HepG2 (cell line): ENCODE data around the gene FCN3. TPM values are rescaled to one million over a fixed set of nuclear protein-coding genes. Genes with fewer than 3 reads are reported as not detected.

ENCODE experiments used
- ARID2 ChIP-seq: sonication (generic); formaldehyde crosslinking; IDR thresholded peaks from 2 replicates; pipeline ENCODE4 v1.8.1; 2022; ENCODE audit warnings: mild to moderate bottlenecking, missing genetic modification reagents, borderline replicate concordance
- ARID4A ChIP-seq: sonication (generic); formaldehyde crosslinking; IDR thresholded peaks from 2 replicates; pipeline ENCODE4 v1.5.0; 2020; ENCODE audit warnings: mild to moderate bottlenecking, missing genetic modification reagents, borderline replicate concordance
- HINFP ChIP-seq: sonication (generic); formaldehyde crosslinking; IDR thresholded peaks from 2 replicates; pipeline ENCODE4 v1.4.0; 2020; ENCODE audit warnings: low read depth, mild to moderate bottlenecking, missing genetic modification reagents
- NFRKB ChIP-seq: fragments of 450-650 bp; IDR thresholded peaks from 2 replicates; pipeline ENCODE4 v1.6.1; 2017
- POGK ChIP-seq: sonication (generic); formaldehyde crosslinking; conservative IDR thresholded peaks from 2 replicates; pipeline ENCODE4 v1.8.0; 2022; ENCODE audit warnings: mild to moderate bottlenecking, moderate library complexity, missing genetic modification reagents
- PREB ChIP-seq: sonication (generic); formaldehyde crosslinking; IDR thresholded peaks from 2 replicates; pipeline ENCODE4 v1.4.0; 2020; ENCODE audit warnings: missing genetic modification reagents
- PRMT3 ChIP-seq: sonication (generic); formaldehyde crosslinking; IDR thresholded peaks from 2 replicates; pipeline ENCODE4 v1.8.1; 2022; ENCODE audit warnings: low read depth, mild to moderate bottlenecking, moderate library complexity, missing genetic modification reagents, borderline replicate concordance
- RBM22 ChIP-seq: fragments of 200-400 bp; formaldehyde crosslinking; optimal IDR thresholded peaks from 2 replicates; pipeline ENCODE3; 2017; ENCODE audit warnings: mild to moderate bottlenecking, low read length, moderate library complexity
- REL ChIP-seq: sonication (generic); formaldehyde crosslinking; conservative IDR thresholded peaks from 2 replicates; pipeline ENCODE4 v1.8.0; 2022; ENCODE audit warnings: mild to moderate bottlenecking, missing genetic modification reagents, moderate library complexity
- UBTF ChIP-seq: sonication (generic); formaldehyde crosslinking; IDR thresholded peaks from 2 replicates; pipeline ENCODE4 v1.4.0; 2020; ENCODE audit warnings: mild to moderate bottlenecking, missing genetic modification reagents
- ZNF224 ChIP-seq: sonication (generic); formaldehyde crosslinking; IDR thresholded peaks from 2 replicates; pipeline ENCODE4 v1.5.0; 2020; ENCODE audit warnings: mild to moderate bottlenecking, missing genetic modification reagents
- polyA plus RNA-seq, 8 experiments: library from polyadenylated mRNA; depleted of rRNA in 3 of 8; stranded (reverse) in 7 of 8; unstranded in 1 of 8; fragments of >200 nt; fragmentation: Illumina TruSeq in 4 of 8; extraction: Trizol in 4 of 8; gene quantifications; 2 replicates each; pipeline versions ENCODE4 v1.2.1 to v1.2.3, GENCODE V29; 2011 to 2016; ENCODE audit warnings: low read depth in 4 of 8, missing spikeins in 1 of 8, mixed read lengths in 1 of 8; ENCODE audit not compliant: insufficient read depth in 1 of 8
- total RNA-seq, 5 experiments: library from RNA; depleted of rRNA; stranded (reverse); fragments of >200 nt; fragmentation: Illumina TruSeq; extraction: Trizol; gene quantifications; 2 replicates each; pipeline ENCODE4 v1.2.3, GENCODE V29; 2016; ENCODE audit warnings: low read depth in 1 of 5
- TF ChIP-seq, protein P1 (sequence below): sonication (generic); formaldehyde crosslinking; IDR thresholded peaks from 2 replicates; pipeline ENCODE4 v1.9.0; 2022; ENCODE audit warnings: missing genetic modification reagents, mild to moderate bottlenecking, borderline replicate concordance
- TF ChIP-seq, protein P2 (sequence below): IDR thresholded peaks from 2 replicates; pipeline ENCODE4 v1.6.1; 2016; ENCODE audit warnings: low read depth, borderline replicate concordance
- TF ChIP-seq, protein P3 (sequence below): sonication (generic); formaldehyde crosslinking; IDR thresholded peaks from 2 replicates; pipeline ENCODE4 v1.8.1; 2023; ENCODE audit warnings: missing genetic modification reagents, mild to moderate bottlenecking, borderline replicate concordance

Gene FCN3
- total and polyA plus RNA-seq, 2 of the 13 experiments (the other 11 are each of a cell fraction or from before 2014, with no cell fraction given), result not detected

- TF ChIP-seq, protein P1, sequence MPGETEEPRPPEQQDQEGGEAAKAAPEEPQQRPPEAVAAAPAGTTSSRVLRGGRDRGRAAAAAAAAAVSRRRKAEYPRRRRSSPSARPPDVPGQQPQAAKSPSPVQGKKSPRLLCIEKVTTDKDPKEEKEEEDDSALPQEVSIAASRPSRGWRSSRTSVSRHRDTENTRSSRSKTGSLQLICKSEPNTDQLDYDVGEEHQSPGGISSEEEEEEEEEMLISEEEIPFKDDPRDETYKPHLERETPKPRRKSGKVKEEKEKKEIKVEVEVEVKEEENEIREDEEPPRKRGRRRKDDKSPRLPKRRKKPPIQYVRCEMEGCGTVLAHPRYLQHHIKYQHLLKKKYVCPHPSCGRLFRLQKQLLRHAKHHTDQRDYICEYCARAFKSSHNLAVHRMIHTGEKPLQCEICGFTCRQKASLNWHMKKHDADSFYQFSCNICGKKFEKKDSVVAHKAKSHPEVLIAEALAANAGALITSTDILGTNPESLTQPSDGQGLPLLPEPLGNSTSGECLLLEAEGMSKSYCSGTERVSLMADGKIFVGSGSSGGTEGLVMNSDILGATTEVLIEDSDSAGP (CRISPR knock-in tag), result peak; percentile 5; the same call in 1 of the 2 replicates
- TF ChIP-seq PREB (CRISPR knock-in tag) (no peak), ARID2 (no peak), POGK (CRISPR knock-in tag) (no peak; the same call in 1 of the 2 replicates), NFRKB (no peak), PRMT3 (CRISPR knock-in tag) (no peak), RBM22 (no peak), HINFP (no peak), ARID4A (CRISPR knock-in tag) (no peak), UBTF (CRISPR knock-in tag) (0 out of 2 replicates have a peak, but pooled peaks have one; percentile 5), REL (CRISPR knock-in tag) (no peak), ZNF224 (no peak)
- TF ChIP-seq, protein P2, sequence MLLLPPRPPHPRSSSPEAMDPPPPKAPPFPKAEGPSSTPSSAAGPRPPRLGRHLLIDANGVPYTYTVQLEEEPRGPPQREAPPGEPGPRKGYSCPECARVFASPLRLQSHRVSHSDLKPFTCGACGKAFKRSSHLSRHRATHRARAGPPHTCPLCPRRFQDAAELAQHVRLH (CRISPR knock-in tag), result no peak
- TF ChIP-seq, protein P3, sequence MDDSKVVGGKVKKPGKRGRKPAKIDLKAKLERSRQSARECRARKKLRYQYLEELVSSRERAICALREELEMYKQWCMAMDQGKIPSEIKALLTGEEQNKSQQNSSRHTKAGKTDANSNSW (CRISPR knock-in tag), result no peak
Measured at GRCh38 chr1:27351541-27352107, 23.0 kb downstream of the FCN3 start (continued).
